SK-N-SH (cell line): ENCODE results near the gene RFX3. TPM values are rescaled to one million over a fixed set of nuclear protein-coding genes. Genes with fewer than 3 reads are reported as not detected.

Source experiments
- CTCF ChIA-PET: fragments of 300-600, 350-600 bp; formaldehyde crosslinking; extraction: SDS; loops from one replicate; lab custom pipeline; 2021; lab: Yijun Ruan, JAX
- POLR2A ChIA-PET: fragments of 350-600 bp; sonication (Branson Sonifier 250); formaldehyde crosslinking; extraction: SDS; loops from one replicate; lab custom pipeline; 2020; ENCODE audit warnings: antibody characterized with exemption, inconsistent platforms; lab: Yijun Ruan, JAX
- DNase-seq: peaks from one replicate; pipeline ENCODE4 v3.0.0; 2012
- H2AFZ ChIP-seq: fragments of 200-600 bp; sonication (generic); 2 replicates; pipeline ENCODE4 v1.8.1; 2016; ENCODE audit warnings: antibody characterized with exemption, mild to moderate bottlenecking, low read depth
- H3F3A ChIP-seq: fragments of 200-600 bp; sonication (generic); replicated peaks from 2 replicates; pipeline ENCODE3; 2016; ENCODE audit warnings: antibody characterized with exemption, mild to moderate bottlenecking; ENCODE audit not compliant: insufficient read depth
- H3K27ac ChIP-seq, 2 experiments: fragments of 200-500 bp in 1 of 2; fragments of 200-600 bp in 1 of 2; sonication (Bioruptor generic) in 1 of 2; sonication (generic), shearing (Covaris generic) in 1 of 2; 2 replicates each; pipeline versions ENCODE4 v1.5.1 to v1.6.1; 2014 to 2016; ENCODE audit warnings: low read depth in 2 of 2, inconsistent platforms in 1 of 2, low read length in 1 of 2, mild to moderate bottlenecking in 1 of 2, mixed read lengths in 1 of 2
- H3K27me3 ChIP-seq: fragments of 200-600 bp; sonication (generic), shearing (Covaris generic); 2 replicates; pipeline ENCODE4 v1.6.1; 2016; ENCODE audit warnings: mixed run types; ENCODE audit not compliant: insufficient read depth
- H3K36me3 ChIP-seq, 2 experiments: fragments of 200-500 bp in 1 of 2; fragments of 200-600 bp in 1 of 2; sonication (Bioruptor generic) in 1 of 2; sonication (generic) in 1 of 2; replicated peaks in 1 of 2; 2 replicates each; pipeline versions ENCODE3 to v1.5.1; 2014 to 2016; ENCODE audit warnings: low read length in 1 of 2, mild to moderate bottlenecking in 1 of 2; ENCODE audit not compliant: insufficient read depth in 2 of 2, control insufficient read depth in 1 of 2
- H3K4me1 ChIP-seq, 2 experiments: fragments of 200-500 bp in 1 of 2; fragments of 200-600 bp in 1 of 2; sonication (Bioruptor generic) in 1 of 2; sonication (generic), shearing (Covaris generic) in 1 of 2; 2 replicates each; pipeline versions ENCODE4 v1.5.1 to v1.6.1; 2014 to 2016; ENCODE audit warnings: low read depth in 1 of 2, low read length in 1 of 2, mixed run types in 1 of 2; ENCODE audit not compliant: insufficient read depth in 2 of 2, control insufficient read depth in 1 of 2
- H3K4me2 ChIP-seq: fragments of 200-600 bp; sonication (generic), shearing (Covaris generic); 2 replicates; pipeline ENCODE4 v1.6.1; 2017; ENCODE audit warnings: mixed run types
- H3K4me3 ChIP-seq, 2 experiments: fragments of 200-500 bp in 1 of 2; fragments of 200-600 bp in 1 of 2; sonication (Bioruptor generic) in 1 of 2; sonication (generic), shearing (Covaris generic) in 1 of 2; 2 replicates each; pipeline versions ENCODE4 v1.5.1 to v1.8.1; 2014 to 2016; ENCODE audit warnings: low read depth in 2 of 2, inconsistent platforms in 1 of 2, low read length in 1 of 2, mild to moderate bottlenecking in 1 of 2, mixed read lengths in 1 of 2, moderate library complexity in 1 of 2
- H3K79me2 ChIP-seq: fragments of 200-600 bp; sonication (generic); 2 replicates; pipeline ENCODE4 v1.8.1; 2017; ENCODE audit warnings: mild to moderate bottlenecking; ENCODE audit not compliant: insufficient read depth
- H3K9ac ChIP-seq: fragments of 200-600 bp; sonication (generic); 2 replicates; pipeline ENCODE4 v1.6.1; 2017; ENCODE audit warnings: mixed run types
- H3K9me2 ChIP-seq: fragments of 200-600 bp; sonication (generic); 2 replicates; pipeline ENCODE4 v1.6.1; 2017; ENCODE audit warnings: mixed run types
- H3K9me3 ChIP-seq: fragments of 200-600 bp; sonication (generic); 2 replicates; pipeline ENCODE4 v1.6.1; 2017; ENCODE audit warnings: mixed run types, mild to moderate bottlenecking, moderate library complexity
- H4K20me1 ChIP-seq: fragments of 200-600 bp; sonication (generic); 2 replicates; pipeline ENCODE4 v1.6.1; 2017; ENCODE audit warnings: mild to moderate bottlenecking, mixed run types; ENCODE audit not compliant: insufficient read depth
- CTCF ChIP-seq: fragments of 200-600 bp; sonication (generic); IDR thresholded peaks from 2 replicates; pipeline ENCODE4 v1.6.1; 2017; ENCODE audit warnings: antibody characterized with exemption, mild to moderate bottlenecking, moderate library complexity
- ELF1 ChIP-seq: IDR thresholded peaks from 2 replicates; pipeline ENCODE4 v1.4.0; 2012
- FOSL2 ChIP-seq: IDR thresholded peaks from 2 replicates; pipeline ENCODE4 v1.4.0; 2012; ENCODE audit warnings: low read depth, mild to moderate bottlenecking, moderate library complexity, borderline replicate concordance
- FOXJ3 ChIP-seq: sonication (generic); formaldehyde crosslinking; IDR thresholded peaks from 2 replicates; pipeline ENCODE4 v1.5.1; 2020; ENCODE audit warnings: mild to moderate bottlenecking, missing genetic modification reagents
- FOXM1 ChIP-seq: IDR thresholded peaks from 2 replicates; pipeline ENCODE4 v1.4.0; 2012; ENCODE audit warnings: low read depth, mild to moderate bottlenecking
- GABPA ChIP-seq: IDR thresholded peaks from 2 replicates; pipeline ENCODE4 v1.4.0; 2012; ENCODE audit warnings: low read depth, mild to moderate bottlenecking
- IRF3 ChIP-seq: fragments of 150-350 bp; IDR thresholded peaks from 2 replicates; pipeline ENCODE4 v1.6.1; 2016; ENCODE audit warnings: mild to moderate bottlenecking, low read depth, low read length
- MXI1 ChIP-seq: IDR thresholded peaks from 2 replicates; pipeline ENCODE4 v1.6.1; 2012; ENCODE audit warnings: mild to moderate bottlenecking, low read depth, low read length, improper control_type of control experiment
- NFIC ChIP-seq: IDR thresholded peaks from 2 replicates; pipeline ENCODE4 v1.4.0; 2012; ENCODE audit warnings: borderline replicate concordance
- NRF1 ChIP-seq: IDR thresholded peaks from 2 replicates; pipeline ENCODE4 v1.6.1; 2012; ENCODE audit warnings: low read depth, mild to moderate bottlenecking, low read length
- PBX3 ChIP-seq: IDR thresholded peaks from 2 replicates; pipeline ENCODE4; 2012
- RFX5 ChIP-seq: IDR thresholded peaks from 2 replicates; pipeline ENCODE4 v1.6.1; 2012; ENCODE audit warnings: mild to moderate bottlenecking, improper control_type of control experiment, low read length
- SIN3A ChIP-seq: IDR thresholded peaks from 2 replicates; pipeline ENCODE4 v1.6.1; 2012; ENCODE audit warnings: low read depth, mild to moderate bottlenecking, low read length, moderate library complexity, borderline replicate concordance
- SMC3 ChIP-seq: IDR thresholded peaks from 2 replicates; pipeline ENCODE4 v1.6.1; 2012; ENCODE audit warnings: low read depth, low read length, improper control_type of control experiment
- TCF12 ChIP-seq: IDR thresholded peaks from 2 replicates; pipeline ENCODE4 v1.4.0; 2012
- USF1 ChIP-seq: IDR thresholded peaks from 2 replicates; pipeline ENCODE4 v1.4.0; 2012; ENCODE audit warnings: low read depth, borderline replicate concordance
- YY1 ChIP-seq: IDR thresholded peaks from 2 replicates; pipeline ENCODE4 v1.4.0; 2012; ENCODE audit warnings: low read depth, mild to moderate bottlenecking
- ZBTB33 ChIP-seq: IDR thresholded peaks from 2 replicates; pipeline ENCODE4 v1.4.0; 2012; ENCODE audit warnings: low read depth, borderline replicate concordance
- WGBS: methylation state at CpG from one replicate; pipeline ENCODE4 v1.1.6; 2017; ENCODE audit warnings: low lambda C conversion rate; 5-methylcytosine and 5-hydroxymethylcytosine counted together
- polyA plus RNA-seq, 3 experiments: library from polyadenylated mRNA; depleted of rRNA; stranded (reverse); fragments of >200 nt; gene quantifications; 2 replicates each; pipeline ENCODE4 v1.2.3, GENCODE V29; 2012

RFX3 gene
- polyA plus RNA-seq, 1 of the 3 experiments (the other 2 are of a cell fraction) = 1.7 TPM

- Histone ChIP-seq H4K20me1 (no peaks in the 10 kb centered on the region), H3K9me3 (no peaks in the 10 kb centered on the region), H3K79me2 (no peaks in the 10 kb centered on the region; the same call in 1 of the 2 replicates), H3K4me1 (peaks cover 5 to 23% of the 10 kb centered on the region in 2 experiments; a peak in 3 of 4 replicates), H3K9ac (no peak overlapping the region), H3K27me3 (no peaks in the 10 kb centered on the region), H3F3A (no peaks in the 10 kb centered on the region), H3K4me2 (no peak overlapping the region), H3K27ac (no peak overlapping the region), H3K9me2 (no peaks in the 10 kb centered on the region), H2AFZ (no peak overlapping the region), H3K4me3 (no peak overlapping the region), H3K36me3 (no peaks in the 10 kb centered on the region)
- DNase-seq = no peak
- ChIA-PET CTCF (interaction anchor here (0.8 to 1.8 kb wide), 3 partner anchors 16 to 257 kb away, joined by 3 to 5 read pairs (median 3); no protein-coding TSS in a partner anchor), POLR2A (no interaction called here)
- no peak for TF ChIP-seq ELF1
- no peak for TF ChIP-seq SMC3
- no peak for TF ChIP-seq CTCF
- no peak for TF ChIP-seq FOXM1
- TF ChIP-seq FOXJ3 (CRISPR knock-in tag) = no peak
- TF ChIP-seq NRF1 = no peak
- no peak for TF ChIP-seq ZBTB33
- no peak for TF ChIP-seq GABPA
- no peak for TF ChIP-seq RFX5
- no peak for TF ChIP-seq USF1
- no peak for TF ChIP-seq NFIC
- TF ChIP-seq FOSL2 = no peak
- TF ChIP-seq MXI1 = no peak
- no peak for TF ChIP-seq SIN3A
- TF ChIP-seq YY1 = no peak
- TF ChIP-seq TCF12 = no peak
- no peak for TF ChIP-seq IRF3
- no peak for TF ChIP-seq PBX3
- 96% methylated on average over 3 of the region's 3 CpGs for WGBS
These were observed 29.9 kb downstream of the RFX3 start for GRCh38 chr9:3495855-3496254.
